Heart left ventricle (tissue), 16 donors: ENCODE data around the gene TXN2. TPM values are rescaled to one million over a fixed set of nuclear protein-coding genes. Genes with fewer than 3 reads are reported as not detected.

ENCODE experiments used
- ATAC-seq, 4 donors: fragments of 200-7000 bp; cut with Tn5 transposase; one replicate each; pipeline ENCODE4 v1.9.1; 2020 to 2022; ENCODE audit warnings: moderate library complexity in 4 of 4, mild to moderate bottlenecking in 3 of 4, moderate number of reproducible peaks in 1 of 4
- DNase-seq, 5 donors: peaks; one replicate each; pipeline ENCODE4 v3.0.0-alpha.2; 2020
- H3K27ac ChIP-seq, 12 donors: fragments of 200-600 bp; sonication (generic) in 4 of 12; one replicate each; pipeline versions ENCODE4 v1.5.0 to v1.8.0; 2016 to 2022; ENCODE audit warnings: mild to moderate bottlenecking in 2 of 12
- H3K27me3 ChIP-seq, 9 donors: fragments of 200-600 bp; sonication (generic) in 2 of 9; one replicate each; pipeline versions ENCODE4 v1.5.1 to v1.8.0; 2016 to 2022; ENCODE audit warnings: mild to moderate bottlenecking in 3 of 9
- H3K36me3 ChIP-seq, 9 donors: fragments of 200-600 bp; sonication (generic) in 2 of 9; one replicate each; pipeline versions ENCODE4 v1.5.0 to v1.8.0; 2018 to 2022; ENCODE audit warnings: mild to moderate bottlenecking in 2 of 9
- H3K4me1 ChIP-seq, 12 donors: fragments of 200-600 bp; sonication (generic) in 4 of 12; one replicate each; pipeline versions ENCODE4 v1.5.0 to v1.8.0; 2016 to 2022; ENCODE audit warnings: mild to moderate bottlenecking in 3 of 12
- H3K4me3 ChIP-seq, 12 donors: fragments of 200-600 bp; sonication (generic) in 4 of 12; one replicate each; pipeline versions ENCODE4 v1.5.0 to v1.8.0; 2017 to 2022; ENCODE audit warnings: mild to moderate bottlenecking in 9 of 12, moderate library complexity in 4 of 12
- H3K9me3 ChIP-seq, 12 donors: fragments of 200-600 bp; sonication (generic) in 4 of 12; one replicate each; pipeline versions ENCODE4 v1.5.0 to v1.8.0; 2016 to 2022; ENCODE audit warnings: mild to moderate bottlenecking in 1 of 12
- POLR2A ChIP-seq, 2 donors: fragments of 450-650 bp; IDR thresholded peaks; one replicate each; pipeline ENCODE4 v1.6.1; 2017; ENCODE audit warnings: antibody characterized with exemption in 2 of 2, mild to moderate bottlenecking in 2 of 2, moderate library complexity in 2 of 2
- WGBS, 4 donors: extraction: QIAGEN DNeasy Blood & Tissue Kit in 2 of 4; methylation state at CpG; one replicate each; pipeline versions ENCODE4 v1.1.5 to v1.1.7; 2013 to 2018; 5-methylcytosine and 5-hydroxymethylcytosine counted together
- intact Hi-C, 10 donors: fragments of 100-400 bp; cut with DNase I; formaldehyde crosslinking; loops; one replicate each; pipeline versions ENCODE4 v1.11.1 to v1.14.2; 2022
- polyA plus RNA-seq, 2 donors: library from polyadenylated mRNA; stranded (reverse); fragments of 200-250 nt; gene quantifications; one replicate each; pipeline ENCODE4 v1.2.3, GENCODE V29; 2013
- total RNA-seq, 9 donors: library from RNA; depleted of rRNA in 2 of 9; stranded (reverse); fragments of >200 nt in 2 of 9; fragmentation: NEBNext Ultra II Directional in 3 of 9; extraction: Animal tissue kit (Norgen Biotek cat#: 25700) in 3 of 9; gene quantifications; one replicate each; pipeline versions ENCODE4 v1.1.0 to v1.2.4, GENCODE V29; 2016 to 2023
- TF ChIP-seq, protein P1 (sequence below), 12 donors: fragments of 200-600 bp; sonication (generic) in 4 of 12; IDR thresholded peaks; one replicate each; pipeline versions ENCODE4 v1.5.0 to v1.8.0; 2018 to 2022; ENCODE audit warnings: antibody characterized with exemption in 12 of 12, mild to moderate bottlenecking in 5 of 12
- donor health status: ischemic (EF 13 %, LVEDD 7.1; RV severe dilation, severe dysfunction).
- donor health status: healthy with polysubstance abuse.
- donor health status: DM: no; HTN: yes; CAD: no.
- donor health status: DM: no; HTN: no; CAD: no.
- donor health status: ischemic (EF 25% LVEDD 6.9; RV normal size, moderate dysfunction).
- donor health status: ischemic (EF 25% LVEDD 5.7; RV mildly dilated, moderate dysfunction).
- donor health status: healthy.
- donor health status: DM: yes; HTN: yes; CAD: no.
- donor health status: ischemic (EF 35%, LVEDD 5.7; RV mildly dilated, moderate dysfunction).
- donor health status: nonischemic (EF 11% LVEDD 7.7; RV severe dilation, severe dysfunction).
- donor health status: DM: yes; HTN: yes; CAD: no.
- donor health status: PGD.
- donor health status: ischemic (EF 29% LVEDD 5.4; RV normal size, mild dysfunction).
- donor health status: nonischemic (EF 23%, LVEDD 6.1; RV moderate dilation, normal function).

TXN2 gene
- total and polyA plus RNA-seq, 11 donors: 87.9 to 160 (median 113) TPM

- Histone ChIP-seq H3K36me3 (peaks cover 0 to 49% (median 35%) of the 10 kb centered on the region in 9 donors), H3K27me3 (no peaks in the 10 kb centered on the region), H3K9me3 (no peaks in the 10 kb centered on the region), H3K4me1 (peaks cover 2 to 76% (median 64%) of the 10 kb centered on the region in 12 donors), H3K4me3 (no peak overlapping the region), H3K27ac (peak overlapping the region in 11 of 12 donors; percentile 80 to 98 (median 94))
- peak in 2 of 5 donors; percentile 46 to 56 for DNase-seq
- intact Hi-C loops: loop anchor here in 9 of 10 donors (5.0 to 10.0 kb wide), 5 partner anchors 82 to 147 kb away; partner anchors contain the start of gene MYH9 (in 6 of the 9)
- ATAC-seq: peak in 1 of 4 donors; percentile 4
- WGBS, 4 donors: 61 to 73% (median 71%) methylated on average over 14 of the region's 14 CpGs
- no peak for TF ChIP-seq POLR2A (IDR thresholded peaks at IDR 0.05)
- TF ChIP-seq, protein P1, sequence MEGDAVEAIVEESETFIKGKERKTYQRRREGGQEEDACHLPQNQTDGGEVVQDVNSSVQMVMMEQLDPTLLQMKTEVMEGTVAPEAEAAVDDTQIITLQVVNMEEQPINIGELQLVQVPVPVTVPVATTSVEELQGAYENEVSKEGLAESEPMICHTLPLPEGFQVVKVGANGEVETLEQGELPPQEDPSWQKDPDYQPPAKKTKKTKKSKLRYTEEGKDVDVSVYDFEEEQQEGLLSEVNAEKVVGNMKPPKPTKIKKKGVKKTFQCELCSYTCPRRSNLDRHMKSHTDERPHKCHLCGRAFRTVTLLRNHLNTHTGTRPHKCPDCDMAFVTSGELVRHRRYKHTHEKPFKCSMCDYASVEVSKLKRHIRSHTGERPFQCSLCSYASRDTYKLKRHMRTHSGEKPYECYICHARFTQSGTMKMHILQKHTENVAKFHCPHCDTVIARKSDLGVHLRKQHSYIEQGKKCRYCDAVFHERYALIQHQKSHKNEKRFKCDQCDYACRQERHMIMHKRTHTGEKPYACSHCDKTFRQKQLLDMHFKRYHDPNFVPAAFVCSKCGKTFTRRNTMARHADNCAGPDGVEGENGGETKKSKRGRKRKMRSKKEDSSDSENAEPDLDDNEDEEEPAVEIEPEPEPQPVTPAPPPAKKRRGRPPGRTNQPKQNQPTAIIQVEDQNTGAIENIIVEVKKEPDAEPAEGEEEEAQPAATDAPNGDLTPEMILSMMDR (IDR thresholded peaks at IDR 0.05): no peak
These were observed 12.2 kb downstream of the TXN2 start for GRCh38 chr22:36469094-36469710.

- peaks cover 0 to 36% (median 22%) of the 10 kb centered on the region in 9 donors for H3K36me3 ChIP-seq
- intact Hi-C loops: loop anchor here in 9 of 10 donors (5.0 to 10.0 kb wide), 5 partner anchors 81 to 146 kb away; partner anchors contain the start of gene MYH9 (in 6 of the 9)
- 36 to 68% (median 64%) methylated on average over 2 to 7 of the region's 7 CpGs for WGBS, 4 donors
- H3K27me3 ChIP-seq: no peaks in the 10 kb centered on the region
- TF ChIP-seq, protein P1 (IDR thresholded peaks at IDR 0.05): no peak
- TF ChIP-seq POLR2A (IDR thresholded peaks at IDR 0.05): no peak
- no peak overlapping the region for H3K4me3 ChIP-seq
- H3K4me1 ChIP-seq: peaks cover 7 to 77% (median 71%) of the 10 kb centered on the region in 12 donors
- ATAC-seq: peak in 2 of 4 donors; percentile 4 to 7
- H3K9me3 ChIP-seq: no peaks in the 10 kb centered on the region
- peak overlapping the region in 11 of 12 donors; percentile 80 to 98 (median 94) for H3K27ac ChIP-seq
- peak; percentile 50 to 76 (median 64) for DNase-seq
These were observed 13.5 kb downstream of the TXN2 start for GRCh38 chr22:36467946-36468345.

DNA sequence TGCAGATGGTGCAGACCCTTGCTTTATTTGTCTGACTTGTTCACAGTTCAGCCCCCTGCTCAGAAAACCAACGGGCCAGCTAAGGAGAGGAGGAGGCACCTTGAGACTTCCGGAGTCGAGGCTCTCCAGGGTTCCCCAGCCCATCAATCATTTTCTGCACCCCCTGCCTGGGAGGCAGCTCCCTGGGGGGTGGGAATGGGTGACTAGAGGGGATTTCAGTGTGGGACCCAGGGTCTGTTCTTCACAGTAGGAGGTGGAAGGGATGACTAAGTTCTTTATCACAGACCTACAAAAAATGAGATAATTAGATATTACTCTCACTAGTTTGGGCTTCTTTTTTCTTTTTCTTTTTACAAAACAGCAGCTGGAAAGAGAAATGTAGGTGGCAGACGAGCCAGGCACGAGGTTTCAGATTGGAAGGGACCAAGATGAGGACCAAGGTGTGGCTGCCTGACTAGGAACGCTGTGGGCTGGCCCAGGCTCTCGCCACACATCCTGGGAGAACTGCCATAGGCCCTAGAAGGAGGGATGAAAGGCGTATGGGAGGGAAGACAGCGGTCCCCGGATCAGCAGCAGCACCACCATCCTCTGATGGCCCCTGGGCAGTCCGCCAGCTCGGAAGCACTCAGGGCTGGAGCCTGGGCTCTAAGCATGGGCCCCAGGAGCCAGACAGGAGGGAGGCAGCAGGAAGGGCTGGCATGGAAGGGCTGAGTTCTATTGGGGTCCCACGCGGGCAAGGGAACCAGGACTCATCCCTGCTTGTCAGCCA lies 14.2 kb downstream of the TXN2 start:
- Histone ChIP-seq H3K9me3 (no peaks in the 10 kb centered on the region), H3K36me3 (peaks cover 0 to 34% (median 15%) of the 10 kb centered on the region in 9 donors), H3K27ac (peak overlapping the region; percentile 80 to 98 (median 94)), H3K27me3 (no peaks in the 10 kb centered on the region), H3K4me3 (no peak overlapping the region), H3K4me1 (peaks cover 9 to 85% (median 78%) of the 10 kb centered on the region in 12 donors)
- 43 to 51% (median 47%) methylated on average over 8 to 14 of the region's 14 CpGs for WGBS, 4 donors
- ATAC-seq (peak; percentile 14 to 47 (median 40)), DNase-seq (peak; percentile 78 to 87 (median 84))
- intact Hi-C loops: loop anchor here in 9 of 10 donors (5.0 to 10.0 kb wide), 5 partner anchors 80 to 145 kb away; partner anchors contain the start of gene MYH9 (in 6 of the 9)
- no peak for TF ChIP-seq POLR2A (IDR thresholded peaks at IDR 0.05)
- TF ChIP-seq, protein P1 (IDR thresholded peaks at IDR 0.05): no peak
